Activated CD8-positive, alpha-beta memory T cell treated with anti-CD3 and anti-CD28 coated beads for 4 hours (primary cell): ENCODE data around the gene CDH23.
"Not testable (repeated sequence)": the region's sequence is repeated elsewhere in the genome, so short reads cannot be mapped to it uniquely, and the experiment has no call there.

ENCODE experiments used
- DNase-seq, 2 donors: peaks; one replicate each; pipeline ENCODE4 v3.0.0-alpha.2; 2020; ENCODE audit warnings: low read depth in 2 of 2

The CDH23 gene

GRCh38 chr10:71851465-71852095, 454.9 kb downstream of the CDH23 start:
- DNase-seq: not testable (repeated sequence)

GRCh38 chr10:71852355-71852937, 455.7 kb downstream of the CDH23 start:
- no peak for DNase-seq

GRCh38 chr10:71854031-71854430, 457.3 kb downstream of the CDH23 start:
- DNase-seq: no peak

- no peak for DNase-seq
Measured at GRCh38 chr10:71856619-71857018, 459.9 kb downstream of the CDH23 start.

- no peak for DNase-seq
Measured at GRCh38 chr10:71857934-71858890, 461.5 kb downstream of the CDH23 start.

- DNase-seq: no peak
Measured at GRCh38 chr10:71860243-71861029, 463.7 kb downstream of the CDH23 start.

GRCh38 chr10:71863203-71863602, 466.5 kb downstream of the CDH23 start:
- DNase-seq: no peak

- no peak for DNase-seq
Measured at GRCh38 chr10:71864911-71865361, 468.2 kb downstream of the CDH23 start.
